Thoracic aorta (tissue), 2 donors: ENCODE results near the gene ZNF831. TPM values are rescaled to one million over a fixed set of nuclear protein-coding genes. Genes with fewer than 3 reads are reported as not detected.

Experiments used
- ATAC-seq: fragments of 150-250 bp; one replicate; pipeline ENCODE4 v1.8.0; 2017; ENCODE audit warnings: low read depth; ENCODE audit not compliant: insufficient number of reproducible peaks, low FRiP score
- DNase-seq: peaks from one replicate; pipeline ENCODE4 v3.0.0-alpha.2; 2020; ENCODE audit warnings: low spot score
- H3K27ac ChIP-seq, 2 donors: fragments of 200-600 bp; sonication (generic); 1 replicate in 1 of 2; 2 replicates in 1 of 2; pipeline ENCODE4 v1.5.1; 2016; ENCODE audit warnings: mild to moderate bottlenecking in 2 of 2, moderate library complexity in 2 of 2
- H3K27me3 ChIP-seq: fragments of 200-600 bp; sonication (generic); replicated peaks from 2 replicates; pipeline ENCODE4 v1.6.0; 2016; ENCODE audit warnings: mild to moderate bottlenecking; ENCODE audit not compliant: insufficient read depth
- H3K36me3 ChIP-seq: fragments of 200-600 bp; sonication (generic); one replicate; pipeline ENCODE4 v1.5.1; 2016
- H3K4me1 ChIP-seq, 2 donors: fragments of 200-600 bp; sonication (generic); 1 replicate in 1 of 2; 2 replicates in 1 of 2; pipeline versions ENCODE4 v1.5.1 to v1.6.0; 2016; ENCODE audit warnings: low read depth in 2 of 2, mild to moderate bottlenecking in 1 of 2; ENCODE audit not compliant: control insufficient read depth in 1 of 2
- H3K4me3 ChIP-seq: fragments of 200-600 bp; sonication (generic); 2 replicates; pipeline ENCODE4 v1.5.1; 2016; ENCODE audit warnings: mild to moderate bottlenecking
- H3K9me3 ChIP-seq: fragments of 200-600 bp; sonication (generic); 2 replicates; pipeline ENCODE4 v1.5.1; 2016
- CTCF ChIP-seq: fragments of 200-600 bp; sonication (generic); IDR thresholded peaks from one replicate; pipeline ENCODE4 v1.5.1; 2019; ENCODE audit warnings: antibody characterized with exemption
- total RNA-seq, 2 donors: library from RNA; depleted of rRNA; stranded (reverse); fragments of >200 nt; gene quantifications; one replicate each; pipeline versions ENCODE4 v1.1.0 to v1.2.3, GENCODE V29; 2016

The ZNF831 gene
- total RNA-seq, 2 donors from 2014 or later: 1.1 to 1.3 TPM

GRCh38 chr20:59176812-59177211 is 13.2 kb downstream of the ZNF831 start:
- Histone ChIP-seq H3K36me3 (no peaks in the 10 kb centered on the region), H3K9me3 (no peaks in the 10 kb centered on the region), H3K27me3 (no peaks in the 10 kb centered on the region), H3K27ac (no peak overlapping the region), H3K4me1 (no peaks in the 10 kb centered on the region), H3K4me3 (no peak overlapping the region)
- no peak for TF ChIP-seq CTCF
- no peak for ATAC-seq
- no peak for DNase-seq

- no peak for ATAC-seq
- no peak for TF ChIP-seq CTCF
Measured at GRCh38 chr20:59177266-59178250, 13.9 kb downstream of the ZNF831 start.

GRCh38 chr20:59178983-59179595 is 15.5 kb downstream of the ZNF831 start:
- no peaks in the 10 kb centered on the region for H3K36me3 ChIP-seq

More at GRCh38 chr20:59177266-59178250, 13.9 kb downstream of the ZNF831 start:
- Histone ChIP-seq H3K36me3 (no peaks in the 10 kb centered on the region), H3K4me1 (no peaks in the 10 kb centered on the region), H3K4me3 (no peak overlapping the region), H3K27me3 (no peaks in the 10 kb centered on the region), H3K27ac (no peak overlapping the region), H3K9me3 (no peaks in the 10 kb centered on the region)
- DNase-seq: no peak

GRCh38 chr20:59179988-59180387 is 16.4 kb downstream of the ZNF831 start:
- no peak overlapping the region for H3K4me3 ChIP-seq
- DNase-seq: no peak
- H3K4me1 ChIP-seq: no peaks in the 10 kb centered on the region
- no peaks in the 10 kb centered on the region for H3K9me3 ChIP-seq
- H3K27ac ChIP-seq: no peak overlapping the region
- no peaks in the 10 kb centered on the region for H3K27me3 ChIP-seq
- no peak for TF ChIP-seq CTCF
- H3K36me3 ChIP-seq: no peaks in the 10 kb centered on the region
- ATAC-seq: no peak

More at GRCh38 chr20:59178983-59179595, 15.5 kb downstream of the ZNF831 start:
- Histone ChIP-seq H3K9me3 (no peaks in the 10 kb centered on the region), H3K27me3 (no peaks in the 10 kb centered on the region), H3K4me1 (no peaks in the 10 kb centered on the region), H3K4me3 (no peak overlapping the region), H3K27ac (no peak overlapping the region)
- ATAC-seq (no peak), DNase-seq (no peak)
- no peak for TF ChIP-seq CTCF

- Histone ChIP-seq H3K4me3 (no peak overlapping the region), H3K36me3 (no peaks in the 10 kb centered on the region), H3K27ac (no peak overlapping the region), H3K4me1 (no peaks in the 10 kb centered on the region), H3K9me3 (no peaks in the 10 kb centered on the region), H3K27me3 (no peaks in the 10 kb centered on the region)
- DNase-seq: no peak
- TF ChIP-seq CTCF: no peak
- no peak for ATAC-seq
Measured at GRCh38 chr20:59181936-59182335, 18.3 kb downstream of the ZNF831 start.
